Measurements from ENCODE around the gene PRR23E.

PRR23E gene

DNA sequence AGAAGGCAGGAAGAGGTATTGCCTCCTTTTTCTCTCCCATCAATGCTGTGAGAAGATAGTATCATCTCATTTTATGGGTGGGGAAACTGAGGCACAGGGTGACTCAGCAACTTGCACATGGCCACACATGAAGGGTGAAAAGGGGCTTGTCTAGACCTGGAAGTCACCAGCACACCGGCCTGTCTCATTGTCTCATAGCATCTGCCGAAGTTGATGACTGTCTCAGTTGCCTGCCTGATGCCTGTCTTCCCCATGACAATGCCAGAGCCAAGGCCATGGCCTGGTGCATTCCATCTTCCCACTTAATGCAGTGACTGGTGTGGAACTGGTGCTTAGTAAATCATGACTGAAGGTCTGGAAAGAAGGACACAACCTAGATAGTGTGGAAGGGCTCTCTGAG, 27.9 kb upstream of the PRR23E start:
- DNase-seq, result no peak

DNA sequence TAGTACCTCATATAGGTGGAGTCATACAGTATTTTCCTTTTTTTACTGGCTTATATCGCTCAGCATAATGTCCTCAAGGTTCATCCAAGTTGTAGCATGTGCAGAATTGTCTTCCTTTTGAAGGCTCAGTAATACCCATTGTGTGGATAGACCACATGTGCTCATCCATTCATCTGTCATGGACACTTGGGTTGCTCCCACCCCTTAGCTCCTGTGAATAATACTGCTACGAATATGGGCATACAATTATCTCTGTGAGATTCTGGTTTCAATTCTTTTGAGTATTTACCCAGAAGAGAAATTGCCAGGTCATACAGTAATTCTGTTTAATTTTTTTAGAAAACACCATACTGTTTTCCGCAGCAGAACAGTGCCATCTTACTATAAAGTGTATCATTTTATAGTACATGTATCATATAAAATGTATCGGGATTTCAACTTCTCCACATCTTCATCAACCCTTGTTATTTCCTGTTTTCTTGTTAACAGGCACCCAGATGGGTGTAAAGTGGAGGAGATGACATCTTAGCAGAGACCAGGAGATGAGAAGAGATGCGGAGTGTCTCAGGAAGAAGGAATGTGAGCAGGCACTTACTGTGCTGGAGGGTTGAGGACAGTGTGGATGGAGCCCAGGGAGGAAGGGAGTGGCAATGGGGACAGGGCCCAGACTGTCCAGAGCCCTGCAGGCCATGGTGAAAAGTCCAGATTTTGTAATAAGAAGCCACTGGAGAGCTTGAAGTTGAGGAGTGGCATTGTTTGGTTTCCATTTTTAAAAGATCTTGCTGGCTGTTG, 27.0 kb upstream of the PRR23E start:
- DNase-seq, result no peak

DNA sequence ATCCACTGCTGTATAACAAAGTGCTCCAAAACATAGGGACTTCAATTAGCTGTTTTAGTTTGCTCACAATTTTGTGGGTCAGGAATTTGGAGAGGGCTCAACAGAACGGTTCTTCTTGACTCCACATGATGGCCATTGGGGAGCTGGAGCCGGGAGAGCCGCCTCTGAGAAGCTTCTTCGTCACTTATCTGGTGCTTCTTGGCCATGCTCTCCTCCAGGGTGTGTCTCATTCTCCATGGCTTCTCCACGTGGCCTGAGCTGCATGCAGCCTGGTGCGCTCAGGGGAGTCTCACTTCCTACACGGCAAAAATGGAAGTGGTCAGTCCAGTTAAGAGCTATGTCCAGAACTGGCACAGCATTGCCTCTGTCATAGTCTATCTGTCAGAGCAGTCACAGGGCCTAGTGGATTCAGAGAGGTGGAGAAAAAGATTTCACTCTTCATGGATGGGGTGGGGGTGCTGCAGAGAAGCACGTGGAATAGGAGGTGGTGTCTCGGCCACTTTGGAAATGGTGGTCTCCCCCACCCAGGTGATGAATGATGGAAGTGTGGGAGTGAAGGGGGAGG, 26.3 kb upstream of the PRR23E start:
- no peak for DNase-seq

DNA sequence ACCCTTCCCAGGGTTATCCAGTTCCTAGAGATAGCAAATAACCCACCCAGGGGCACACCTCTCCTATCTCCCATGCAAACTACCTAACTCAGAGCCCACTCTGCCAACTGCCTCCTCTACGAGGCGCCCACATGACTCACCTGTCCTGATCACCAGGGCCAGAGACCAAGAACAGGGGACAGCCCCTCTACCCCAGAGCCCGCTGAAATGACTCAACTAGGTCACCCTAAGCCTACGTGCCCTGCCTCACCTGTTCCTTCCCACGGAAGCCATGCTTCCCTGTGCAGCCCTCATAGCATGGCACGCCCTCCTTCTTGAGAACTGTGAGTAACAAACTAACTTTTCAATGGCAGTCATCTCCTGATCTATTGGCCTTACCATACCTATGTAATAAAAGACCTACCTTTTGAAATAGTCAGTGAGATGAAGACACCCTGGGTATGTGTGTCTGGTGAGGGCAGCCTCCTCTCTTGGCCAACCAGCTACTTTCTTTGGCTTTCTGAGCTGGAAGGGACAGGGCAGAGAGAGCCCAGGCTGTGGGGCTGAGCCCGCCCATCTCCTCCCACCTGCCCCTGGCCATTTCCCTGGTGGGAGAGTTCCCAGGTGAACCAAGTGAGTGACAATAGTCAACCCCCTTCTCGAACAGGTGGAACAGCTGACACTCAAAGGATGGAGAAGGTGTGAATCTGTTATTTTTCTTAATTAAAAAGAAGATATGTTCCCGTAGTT, 25.5 kb upstream of the PRR23E start:
- no peak for DNase-seq

DNA sequence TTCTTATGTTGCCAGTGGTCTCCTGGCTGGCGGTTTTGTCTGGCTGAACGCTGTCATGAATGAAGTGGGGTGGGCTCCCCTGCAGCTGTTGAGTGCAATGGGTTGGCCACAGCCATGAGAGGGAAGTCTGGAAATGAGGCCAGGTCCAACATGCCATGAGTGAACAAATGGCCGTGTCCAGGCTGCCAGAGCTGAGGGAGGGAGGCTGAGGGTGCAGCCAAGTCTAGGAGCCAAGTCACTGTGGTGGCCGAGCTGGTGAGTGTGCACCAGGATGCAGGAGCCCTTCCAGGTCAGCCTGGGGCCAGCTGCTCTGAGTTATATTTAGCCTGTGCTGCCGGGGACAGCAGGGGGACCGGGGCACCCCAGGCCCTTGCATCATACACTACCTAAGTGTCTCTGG, 24.7 kb upstream of the PRR23E start:
- DNase-seq, result no peak

DNA sequence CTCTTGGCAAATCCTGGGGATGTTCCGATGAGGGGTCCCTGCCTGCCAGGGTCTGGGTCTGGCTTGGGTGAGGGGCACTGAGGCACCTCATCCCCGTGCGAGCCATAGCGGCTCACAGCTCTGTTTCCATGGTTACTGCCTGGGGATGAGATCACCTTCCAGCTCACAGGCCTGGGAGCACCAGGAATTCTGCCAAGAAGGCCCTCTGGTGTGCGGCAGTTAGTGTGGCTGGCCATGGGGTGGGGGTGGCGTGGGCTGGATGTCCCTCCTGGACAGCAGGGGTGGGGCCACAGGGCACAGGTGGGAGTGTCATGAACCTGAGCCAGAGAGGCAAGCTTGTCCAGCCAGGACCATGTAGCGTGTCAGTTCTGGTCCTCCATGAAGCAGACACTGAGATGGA, 22.1 kb upstream of the PRR23E start:
- DNase-seq, result no peak

DNA sequence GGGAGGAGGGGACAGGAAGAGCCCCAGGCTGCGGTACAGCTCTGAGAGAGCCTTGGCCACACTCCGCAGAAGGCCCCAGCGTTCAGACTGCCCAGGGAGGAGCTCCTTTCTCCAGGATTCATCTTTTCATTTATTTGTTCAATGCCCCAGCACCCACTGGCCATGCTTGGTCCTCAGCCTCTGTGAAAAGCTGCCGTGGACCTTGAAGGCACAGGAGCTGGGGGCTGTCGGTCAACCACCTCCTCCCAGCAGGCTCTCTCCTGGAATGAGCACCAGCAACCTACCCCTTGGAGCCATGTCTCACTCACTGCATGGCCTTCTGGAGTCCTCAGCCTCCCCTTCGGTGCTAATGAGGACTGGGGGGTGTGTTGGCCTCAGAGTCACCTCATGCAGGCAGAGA, 21.6 kb upstream of the PRR23E start:
- no peak for DNase-seq

DNA sequence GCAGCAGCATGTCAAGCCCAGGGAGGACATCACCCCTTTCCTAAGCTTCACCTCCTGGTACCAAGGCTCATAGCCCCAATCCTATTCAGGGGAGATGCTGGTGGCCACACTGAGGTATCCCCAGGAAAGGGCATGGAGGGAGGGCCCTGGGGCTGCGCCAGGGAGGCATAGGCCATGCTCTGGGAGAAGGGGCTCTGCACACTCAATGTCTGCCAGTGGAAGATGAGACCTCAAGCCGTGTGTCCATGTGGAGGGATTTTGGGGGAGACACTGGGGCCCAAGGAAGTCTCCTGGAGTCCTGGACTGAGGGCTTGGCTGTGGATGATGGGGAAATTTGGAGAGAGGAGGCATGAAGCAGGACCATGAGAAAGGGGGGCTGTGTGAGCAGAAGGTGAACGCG, 21.2 kb upstream of the PRR23E start:
- no peak for DNase-seq

DNA sequence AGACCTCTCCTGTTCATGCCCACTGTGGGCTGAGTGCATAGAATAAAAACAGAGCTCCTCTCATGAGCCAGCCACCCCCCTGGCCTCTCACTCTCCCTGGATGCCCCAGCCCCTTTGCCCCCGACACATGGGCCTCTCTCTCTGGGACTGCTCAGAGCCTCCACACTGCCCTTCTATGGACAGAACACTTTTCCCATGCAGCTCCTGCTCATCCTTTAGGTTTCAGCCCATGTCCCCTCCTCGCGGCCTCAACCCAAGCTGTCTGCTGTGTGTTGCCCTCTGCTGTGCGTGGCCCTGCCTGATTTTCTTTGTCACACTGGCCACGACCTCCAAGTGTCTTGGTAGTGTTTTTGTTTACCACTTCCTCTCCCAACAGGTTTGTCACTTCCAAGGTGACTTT, 20.7 kb upstream of the PRR23E start:
- no peak for DNase-seq

DNA sequence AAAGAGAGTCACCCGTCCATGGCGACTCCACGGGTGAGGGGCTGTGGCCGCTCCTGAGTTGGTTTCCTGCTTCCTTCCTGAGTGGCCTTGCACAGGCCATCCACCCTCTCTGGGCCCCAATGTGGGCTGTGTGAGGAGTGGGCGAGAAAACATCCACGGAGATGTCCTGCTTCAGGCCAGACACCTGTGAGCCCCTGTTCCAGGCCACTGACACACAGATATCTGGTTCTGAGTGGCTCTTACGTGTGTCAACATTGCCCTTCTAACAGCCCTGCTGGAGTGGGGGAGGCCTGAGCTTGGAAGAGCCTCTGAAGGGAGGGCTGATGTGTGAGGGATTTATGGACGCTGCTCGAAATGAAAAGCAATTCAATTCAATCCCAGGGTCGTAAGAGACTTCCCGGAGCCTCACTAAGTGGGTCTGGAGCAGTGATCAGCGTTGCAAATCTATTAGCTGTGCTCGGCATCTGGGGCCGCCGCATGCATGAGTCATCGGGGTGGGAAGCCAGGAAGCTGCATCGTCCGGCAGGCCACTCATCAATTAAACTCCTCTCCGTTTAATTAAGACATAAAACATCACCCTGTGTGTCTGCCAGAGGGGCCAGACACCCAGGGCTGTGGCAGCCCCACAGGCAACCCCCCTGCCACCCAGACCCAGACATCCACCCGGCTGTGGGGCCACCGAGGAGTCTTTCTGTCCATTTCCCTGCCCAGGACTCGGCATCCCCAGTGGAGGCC, 20.0 kb upstream of the PRR23E start:
- no peak for DNase-seq

DNA sequence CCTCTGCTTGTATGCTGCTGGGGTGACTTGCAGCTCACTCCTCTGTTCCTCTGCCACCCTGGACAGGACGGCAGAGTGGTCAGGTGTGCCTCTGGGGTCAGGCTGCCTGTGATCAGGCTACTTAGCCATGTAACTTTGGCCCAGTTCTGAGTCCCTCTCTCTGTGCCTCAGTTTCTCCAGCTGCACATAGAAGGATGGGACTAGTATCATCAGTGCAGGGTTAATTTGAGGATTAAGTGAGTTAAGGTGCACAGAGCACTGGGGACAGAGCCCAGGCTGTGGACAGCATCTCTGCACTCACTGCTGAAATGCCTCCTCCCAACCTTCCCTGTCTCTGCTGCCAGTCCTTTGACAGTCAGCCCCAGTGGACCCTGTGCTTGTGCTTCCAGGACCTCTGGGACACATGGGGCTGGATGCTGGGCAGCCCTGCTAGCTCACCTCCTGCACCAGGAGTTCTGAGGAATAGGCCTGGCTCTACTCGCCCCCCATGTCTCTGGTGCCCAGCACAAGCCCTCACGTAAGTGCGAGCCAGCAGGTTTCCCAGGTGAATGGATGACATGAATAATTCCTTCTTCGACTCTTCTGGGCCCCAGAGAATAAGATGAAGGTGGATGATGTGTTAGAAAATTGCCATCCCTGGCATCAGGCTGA, 19.3 kb upstream of the PRR23E start:
- DNase-seq, result no peak

DNA sequence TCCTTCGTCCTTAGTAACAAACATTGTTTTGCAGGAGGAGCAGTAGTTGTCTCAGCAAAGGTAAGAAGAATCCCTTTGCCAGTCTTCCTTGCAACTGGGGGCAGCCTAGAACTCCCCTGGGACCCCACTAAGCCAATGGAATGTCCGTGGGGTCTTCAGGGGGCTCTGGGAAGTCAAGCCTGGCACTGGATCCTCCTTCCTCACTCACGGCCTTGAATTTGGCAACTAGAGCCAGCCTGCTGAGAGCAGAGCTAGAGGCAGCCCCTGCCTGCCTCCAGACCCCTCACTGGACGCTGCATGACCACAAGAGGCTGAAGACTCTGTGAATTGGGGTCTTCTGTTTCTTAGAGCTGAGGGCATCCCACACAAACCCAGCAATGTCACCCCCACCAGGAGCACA, 18.6 kb upstream of the PRR23E start:
- DNase-seq, result no peak

DNA sequence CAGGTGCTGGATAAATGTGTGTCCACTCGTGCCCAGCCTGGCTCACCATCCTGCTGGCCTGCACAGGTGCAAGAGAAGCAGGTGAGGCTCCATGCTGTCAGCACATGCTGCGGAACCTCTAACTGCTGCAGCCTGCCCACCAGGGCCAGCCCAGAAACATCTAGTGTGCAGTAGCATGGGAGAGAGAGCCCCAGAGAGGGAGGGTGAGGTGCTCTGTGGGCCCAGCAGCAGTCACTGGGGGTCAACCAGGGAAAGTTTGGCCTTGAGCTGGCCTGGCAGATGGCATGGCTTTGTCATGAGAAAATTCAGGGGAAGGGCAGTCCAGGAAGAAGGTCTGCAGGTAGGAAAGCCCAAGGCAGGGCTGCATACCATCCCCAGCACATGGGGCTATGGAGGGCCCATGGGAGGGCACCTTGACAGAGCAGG, 18.2 kb upstream of the PRR23E start:
- DNase-seq, result no peak

DNA sequence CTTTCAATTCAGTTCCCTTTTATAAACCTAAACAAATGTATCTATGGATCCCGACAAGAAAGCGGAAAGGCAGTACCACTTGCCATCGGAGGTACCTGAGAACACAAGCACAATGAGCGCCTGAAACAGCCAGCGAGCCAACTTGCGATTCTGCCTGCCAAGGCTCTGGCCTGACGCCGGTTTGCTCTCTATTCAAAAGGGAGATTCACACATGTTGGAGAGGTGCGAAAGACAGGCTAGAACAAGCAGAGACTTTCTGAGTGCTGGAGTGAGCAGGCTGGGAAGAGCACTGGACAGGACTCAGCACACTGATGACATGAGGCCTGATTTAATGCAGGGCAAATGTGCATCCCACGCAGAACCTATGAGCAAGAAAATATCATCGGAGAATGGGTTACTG, 17.7 kb upstream of the PRR23E start:
- DNase-seq, result no peak

DNA sequence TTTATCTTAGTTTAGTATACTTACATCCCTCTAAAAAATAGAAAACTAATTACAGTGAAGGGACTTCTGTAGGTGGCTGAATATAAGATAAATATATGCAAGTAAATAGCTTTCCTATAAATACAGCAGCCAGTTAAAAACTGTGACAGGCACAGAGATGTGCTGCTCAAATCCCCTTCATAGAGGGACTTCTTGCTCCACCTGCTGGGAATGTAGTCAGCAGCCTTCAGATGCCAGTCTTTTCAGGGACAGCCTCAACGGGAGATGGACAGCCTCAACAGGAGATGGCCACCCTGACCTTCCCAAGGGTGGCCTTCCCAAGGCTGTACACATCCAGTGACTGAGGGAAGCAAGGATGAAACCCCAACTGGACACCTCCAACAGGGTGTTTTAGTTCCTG, 15.7 kb upstream of the PRR23E start:
- DNase-seq, result no peak

DNA sequence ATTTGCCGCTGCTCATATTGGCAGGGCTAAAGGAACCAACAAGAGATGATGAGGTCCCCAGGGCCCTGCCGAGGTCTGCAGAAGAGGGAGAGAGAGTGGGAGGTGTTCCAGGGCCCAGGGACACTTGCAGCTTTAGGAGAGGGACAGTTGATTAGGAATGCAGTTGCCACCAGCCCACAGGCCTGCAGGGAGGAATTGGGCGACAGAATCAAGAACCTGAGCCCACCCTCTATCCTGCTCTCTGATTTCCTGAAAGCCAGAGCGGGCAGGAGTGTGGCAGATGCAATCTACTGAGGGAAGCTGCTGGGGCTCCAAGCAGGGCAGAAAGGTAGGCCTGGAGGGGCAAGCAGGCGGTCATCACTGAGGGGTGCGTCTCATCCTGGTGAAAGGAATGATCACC, 12.1 kb upstream of the PRR23E start:
- DNase-seq, result no peak

DNA sequence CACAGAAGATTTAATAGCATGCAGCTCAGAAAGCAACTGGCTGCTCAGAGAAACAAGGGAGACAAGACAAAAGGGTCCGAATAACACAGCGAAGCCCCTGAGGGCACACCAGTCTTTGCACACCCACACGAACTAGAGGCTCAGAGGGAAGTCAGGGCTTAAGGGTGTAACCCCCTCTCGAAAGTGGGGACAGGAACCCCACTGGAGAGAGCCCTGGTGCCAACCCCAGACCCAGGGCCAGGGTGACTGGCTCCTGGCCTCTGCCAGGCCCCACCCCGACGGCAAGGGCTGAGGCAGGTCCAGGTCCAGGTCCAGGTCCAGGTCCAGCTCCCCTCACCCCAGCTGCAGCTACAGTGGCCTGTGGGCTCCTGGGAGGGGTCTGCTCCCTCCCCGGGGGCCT, 10.5 kb upstream of the PRR23E start:
- DNase-seq, result no peak

DNA sequence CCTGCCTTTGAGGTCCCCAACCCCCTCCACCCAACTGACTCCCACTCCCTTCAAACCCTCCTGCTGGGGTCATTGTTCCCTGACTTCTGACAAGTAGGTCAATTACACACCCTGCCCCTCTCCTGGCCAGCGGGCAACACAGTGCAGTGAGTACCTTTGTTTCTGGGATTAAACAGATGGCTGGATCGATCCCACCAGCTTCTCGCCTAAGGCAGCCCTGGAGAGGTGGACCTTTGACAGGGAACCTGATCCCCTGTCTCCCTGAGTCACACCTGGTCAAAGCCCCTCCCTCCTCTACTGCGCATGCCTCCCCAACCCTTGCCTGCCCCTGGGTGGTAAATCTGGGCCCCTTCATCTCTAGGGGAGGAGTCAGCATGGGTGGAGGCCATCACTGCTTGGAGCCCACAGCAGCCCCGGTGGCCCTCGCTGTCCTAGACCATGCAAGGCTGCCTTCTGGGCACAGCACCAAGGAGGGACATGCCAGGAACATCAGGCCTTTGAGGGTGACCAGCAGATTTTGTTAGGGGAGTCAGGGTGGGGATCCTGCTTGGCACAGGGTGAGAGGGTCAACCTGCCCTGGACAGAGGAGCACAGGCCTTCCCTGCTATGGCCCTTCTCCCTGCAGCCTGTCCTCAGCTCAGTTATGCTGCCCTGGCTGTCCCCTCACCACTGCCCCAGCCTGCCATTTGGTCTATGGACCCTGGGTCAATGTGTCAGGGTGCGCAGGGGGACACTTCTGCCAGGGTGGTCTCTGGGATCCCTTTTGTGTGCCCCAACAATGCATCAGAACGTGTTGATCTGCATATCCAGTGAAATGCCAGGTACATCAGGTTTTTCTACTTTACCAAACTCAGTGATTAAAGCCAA, 9.8 kb upstream of the PRR23E start:
- DNase-seq, result no peak

DNA sequence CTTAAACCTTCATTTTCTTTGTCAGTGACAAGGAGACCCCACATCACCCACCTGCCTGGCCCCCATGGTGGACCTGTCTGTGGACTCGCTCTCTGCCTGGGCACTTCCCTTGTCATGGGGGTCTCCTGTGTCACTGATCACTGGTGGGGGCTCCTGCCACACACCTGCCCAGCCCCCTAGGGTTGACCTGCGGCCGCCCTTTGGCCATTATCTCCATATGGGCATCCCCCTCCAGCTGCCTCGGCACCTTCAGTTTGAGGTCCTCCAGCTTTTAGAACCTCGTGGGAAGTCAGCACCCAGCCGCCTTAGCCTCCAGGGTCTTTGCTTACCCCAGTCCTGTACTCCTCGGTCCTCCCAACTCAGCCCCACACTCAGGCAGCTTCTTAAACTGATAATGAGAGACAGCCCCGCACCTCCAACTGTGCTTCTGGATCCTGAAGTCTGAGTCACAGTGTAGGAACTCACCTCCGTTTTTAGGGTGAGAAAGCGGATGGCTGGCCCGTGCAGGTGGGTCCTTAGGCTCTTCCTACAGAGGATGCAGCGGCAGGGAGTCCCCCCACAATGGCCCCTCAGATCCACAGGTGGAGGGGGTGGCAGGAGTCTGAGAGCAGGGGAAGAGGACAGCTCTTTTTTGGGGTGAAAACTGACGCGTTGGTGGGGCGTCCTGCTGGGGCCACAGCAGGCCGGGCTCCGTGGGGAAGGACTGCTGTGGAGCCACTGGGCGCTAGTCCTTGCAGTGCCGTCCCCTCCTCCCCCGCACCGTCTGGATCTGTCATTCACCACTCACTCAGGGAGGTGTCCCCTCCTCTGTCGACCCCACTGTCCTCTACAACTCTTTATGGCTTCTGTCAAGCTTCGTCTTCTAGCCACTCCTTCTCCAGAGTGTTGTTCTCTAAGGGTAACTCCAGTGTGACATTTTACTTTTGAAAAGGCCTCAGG, 8.7 kb upstream of the PRR23E start:
- DNase-seq, result no peak

DNA sequence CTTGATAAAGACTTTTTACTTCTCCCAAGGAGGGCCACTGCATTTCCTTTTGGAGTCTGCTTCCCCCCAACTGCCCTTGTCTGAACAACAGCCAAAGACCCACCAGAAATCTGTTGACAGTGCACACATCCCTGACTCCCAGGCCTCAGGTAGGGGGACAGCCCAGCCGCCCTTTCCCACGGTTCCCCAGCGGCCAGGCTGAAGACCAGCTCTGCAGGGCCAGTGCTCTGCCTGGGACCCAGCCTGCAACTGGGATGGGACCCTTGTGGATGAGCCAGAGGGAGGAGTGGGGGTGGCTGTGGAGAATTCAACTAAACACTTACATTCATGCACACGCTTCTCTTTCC, 8.1 kb upstream of the PRR23E start:
- DNase-seq, result no peak

DNA sequence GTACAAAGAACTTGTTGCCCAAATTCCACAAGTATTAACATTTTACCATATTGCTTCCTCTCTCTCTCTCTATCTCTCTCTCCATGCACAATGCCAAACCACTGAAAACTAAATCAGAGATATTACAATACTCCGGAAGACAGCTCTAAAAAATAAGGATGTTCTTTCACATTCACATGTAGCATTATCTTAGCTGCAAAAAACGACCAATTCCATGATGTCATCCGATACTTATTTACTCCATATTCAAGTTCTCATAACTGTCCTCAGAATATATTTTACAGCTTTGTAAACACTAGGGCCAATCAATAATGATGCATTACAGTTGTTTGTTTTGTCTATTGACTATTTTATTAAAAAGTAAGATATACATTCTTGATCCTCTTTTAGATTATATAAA, 7.7 kb upstream of the PRR23E start:
- DNase-seq, result no peak
